ENCODE measurements around the gene BRAT1.
A peak's percentile ranks its signal among the peaks of the same experiment; 100 is the strongest.

Gene BRAT1

GRCh38 chr7:2573761-2574160 lies 18.4 kb upstream of the BRAT1 start:
- peaks cover 5% of the 10 kb centered on the region for H3K4me1 Mint-ChIP-seq
- no peaks in the 10 kb centered on the region for H3K27me3 Mint-ChIP-seq (ENCODE audit: low read depth)
- H3K9me3 Mint-ChIP-seq = no peaks in the 10 kb centered on the region
- H3K27ac Mint-ChIP-seq = no peak overlapping the region
- no peak overlapping the region for H3K4me3 Mint-ChIP-seq
- peaks cover 35% of the 10 kb centered on the region for H3K36me3 Mint-ChIP-seq (ENCODE audit: low read depth)
- no peak for TF ChIP-seq CTCF (IDR thresholded peaks at IDR 0.05; ENCODE audit: unreplicated experiment in 3 of 3)

GRCh38 chr7:2572101-2572842 lies 16.9 kb upstream of the BRAT1 start:
- H3K27ac Mint-ChIP-seq = no peak overlapping the region
- no peak overlapping the region for H3K4me3 Mint-ChIP-seq
- H3K36me3 Mint-ChIP-seq (ENCODE audit: low read depth) = peaks cover 35% of the 10 kb centered on the region
- no peaks in the 10 kb centered on the region for H3K27me3 Mint-ChIP-seq (ENCODE audit: low read depth)
- no peaks in the 10 kb centered on the region for H3K9me3 Mint-ChIP-seq
- TF ChIP-seq CTCF (IDR thresholded peaks at IDR 0.05; ENCODE audit: unreplicated experiment in 3 of 3) = no peak
- peaks cover 5% of the 10 kb centered on the region for H3K4me1 Mint-ChIP-seq

- Mint-ChIP-seq H3K27ac (no peak overlapping the region), H3K9me3 (no peaks in the 10 kb centered on the region), H3K4me3 (no peak overlapping the region), H3K27me3 (ENCODE audit: low read depth) (no peaks in the 10 kb centered on the region), H3K4me1 (peaks cover 11% of the 10 kb centered on the region), H3K36me3 (ENCODE audit: low read depth) (peaks cover 31% of the 10 kb centered on the region)
- no peak for TF ChIP-seq CTCF (IDR thresholded peaks at IDR 0.05; ENCODE audit: unreplicated experiment in 3 of 3)
These were observed 16.1 kb upstream of the BRAT1 start for GRCh38 chr7:2571409-2571808.

- Mint-ChIP-seq H3K4me1 (peaks cover 9% of the 10 kb centered on the region), H3K9me3 (no peaks in the 10 kb centered on the region), H3K36me3 (ENCODE audit: low read depth) (peaks cover 25% of the 10 kb centered on the region), H3K27ac (peak overlapping the region in 1 of 3 experiments; percentile 37), H3K4me3 (no peak overlapping the region), H3K27me3 (ENCODE audit: low read depth) (peaks cover 1% of the 10 kb centered on the region)
- no peak for TF ChIP-seq CTCF (IDR thresholded peaks at IDR 0.05; ENCODE audit: unreplicated experiment in 3 of 3)
These were observed 14.7 kb upstream of the BRAT1 start for GRCh38 chr7:2570021-2570420.

- Mint-ChIP-seq H3K36me3 (ENCODE audit: low read depth) (peaks cover 19% of the 10 kb centered on the region), H3K9me3 (no peaks in the 10 kb centered on the region), H3K27me3 (ENCODE audit: low read depth) (peaks cover 4% of the 10 kb centered on the region), H3K4me1 (peaks cover 12% of the 10 kb centered on the region), H3K27ac (no peak overlapping the region), H3K4me3 (no peak overlapping the region)
- no peak for TF ChIP-seq CTCF (IDR thresholded peaks at IDR 0.05; ENCODE audit: unreplicated experiment in 3 of 3)
These were observed 14.1 kb upstream of the BRAT1 start for GRCh38 chr7:2569421-2569820.
